Ecto neural progenitor cell (in vitro differentiated cells): Measurements from ENCODE around the gene SPRTN.

Experiments used
- DNase-seq: peaks from one replicate; pipeline ENCODE4 v3.0.0-alpha.2; 2018; ENCODE audit warnings: low spot score

SPRTN gene

GRCh38 chr1:231376875-231377549 is 38.9 kb downstream of the SPRTN start:
- no peak for DNase-seq

- DNase-seq = no peak
These were observed 43.6 kb downstream of the SPRTN start for GRCh38 chr1:231381729-231382128.

- DNase-seq = no peak
These were observed 44.3 kb downstream of the SPRTN start for GRCh38 chr1:231382426-231382825.

GRCh38 chr1:231383159-231383860 is 45.2 kb downstream of the SPRTN start:
- DNase-seq = no peak

- no peak for DNase-seq
These were observed 46.8 kb downstream of the SPRTN start for GRCh38 chr1:231384696-231385415.

GRCh38 chr1:231385416-231385748 is 47.3 kb downstream of the SPRTN start:
- no peak for DNase-seq

GRCh38 chr1:231386466-231386865 is 48.4 kb downstream of the SPRTN start:
- DNase-seq = no peak

GRCh38 chr1:231387770-231388669 is 49.9 kb downstream of the SPRTN start:
- no peak for DNase-seq

GRCh38 chr1:231390071-231390470 is 52.0 kb downstream of the SPRTN start:
- DNase-seq = no peak

- DNase-seq = no peak
These were observed 54.5 kb downstream of the SPRTN start for GRCh38 chr1:231392389-231393131.

GRCh38 chr1:231393668-231394067 is 55.6 kb downstream of the SPRTN start:
- DNase-seq = no peak

GRCh38 chr1:231395076-231395997 is 57.2 kb downstream of the SPRTN start:
- DNase-seq = no peak

GRCh38 chr1:231395998-231396390 is 57.9 kb downstream of the SPRTN start:
- no peak for DNase-seq

- DNase-seq = no peak
These were observed 58.5 kb downstream of the SPRTN start for GRCh38 chr1:231396643-231397042.

- DNase-seq = no peak
These were observed 60.0 kb downstream of the SPRTN start for GRCh38 chr1:231397886-231398671.

GRCh38 chr1:231401478-231401877 is 63.4 kb downstream of the SPRTN start:
- no peak for DNase-seq

GRCh38 chr1:231404318-231404717 is 66.2 kb downstream of the SPRTN start:
- DNase-seq = no peak
